SU-DHL-6 (cell line): ENCODE results near the gene ANXA2.

Experiments used
- CTCF ChIP-seq: fragments of 200-600 bp; sonication (generic); IDR thresholded peaks from one replicate; pipeline ENCODE4 v1.5.1; 2017; ENCODE audit warnings: antibody characterized with exemption, mild to moderate bottlenecking, low read length, moderate library complexity; ENCODE audit not compliant: insufficient read depth, poor library complexity, severe bottlenecking
- EZH2phosphoT487 ChIP-seq: fragments of 200-600 bp; sonication (generic), shearing (Covaris generic); conservative IDR thresholded peaks from 2 replicates; pipeline ENCODE4 v1.6.1; 2018; ENCODE audit warnings: mild to moderate bottlenecking, antibody characterized with exemption, low read length, moderate library complexity, mixed read lengths

- TF ChIP-seq CTCF: no peak
- no peak for TF ChIP-seq EZH2phosphoT487
Measured at GRCh38 chr15:60345598-60345997, 52.2 kb downstream of the ANXA2 start.
